Right atrium auricular region (tissue), 2 donors: ENCODE measurements around the gene RAB11B. TPM values are rescaled to one million over a fixed set of nuclear protein-coding genes. Genes with fewer than 3 reads are reported as not detected.
"Not testable (repeated sequence)": the region's sequence is repeated elsewhere in the genome, so short reads cannot be mapped to it uniquely, and the experiment has no call there.

ENCODE experiments used
- DNase-seq: peaks from one replicate; pipeline ENCODE4 v3.0.0-alpha.2; 2019; ENCODE audit warnings: low spot score
- H3K27ac ChIP-seq, 2 donors: fragments of 200-600 bp; sonication (generic); 1 replicate in 1 of 2; 2 replicates in 1 of 2; pipeline ENCODE4 v1.5.1; 2016 to 2019
- H3K27me3 ChIP-seq, 2 donors: fragments of 200-600 bp; sonication (generic); one replicate each; pipeline versions ENCODE4 v1.5.1 to v1.6.0; 2017 to 2019
- H3K36me3 ChIP-seq: fragments of 200-600 bp; sonication (generic); one replicate; pipeline ENCODE4 v1.5.1; 2016
- H3K4me1 ChIP-seq, 2 donors: fragments of 200-600 bp; sonication (generic); one replicate each; pipeline versions ENCODE4 v1.5.1 to v1.6.0; 2017 to 2019
- H3K4me3 ChIP-seq, 2 donors: fragments of 200-600 bp; sonication (generic); 1 replicate in 1 of 2; 2 replicates in 1 of 2; pipeline ENCODE4 v1.5.1; 2017 to 2019; ENCODE audit warnings: mild to moderate bottlenecking in 1 of 2, moderate library complexity in 1 of 2
- H3K9me3 ChIP-seq, 2 donors: fragments of 200-600 bp; sonication (generic); one replicate each; pipeline ENCODE4 v1.5.1; 2019
- total RNA-seq, 2 donors: library from RNA; depleted of rRNA; stranded (reverse); fragments of >200 nt; gene quantifications; one replicate each; pipeline ENCODE4 v1.1.0, GENCODE V29; 2016
- TF ChIP-seq, protein P1 (sequence below), 2 donors: fragments of 200-600 bp; sonication (generic); IDR thresholded peaks; one replicate each; pipeline ENCODE4 v1.5.1; 2019; ENCODE audit warnings: antibody characterized with exemption in 2 of 2

RAB11B gene
- total RNA-seq, 2 donors from 2014 or later, result 51.0 to 66.0 TPM

DNA sequence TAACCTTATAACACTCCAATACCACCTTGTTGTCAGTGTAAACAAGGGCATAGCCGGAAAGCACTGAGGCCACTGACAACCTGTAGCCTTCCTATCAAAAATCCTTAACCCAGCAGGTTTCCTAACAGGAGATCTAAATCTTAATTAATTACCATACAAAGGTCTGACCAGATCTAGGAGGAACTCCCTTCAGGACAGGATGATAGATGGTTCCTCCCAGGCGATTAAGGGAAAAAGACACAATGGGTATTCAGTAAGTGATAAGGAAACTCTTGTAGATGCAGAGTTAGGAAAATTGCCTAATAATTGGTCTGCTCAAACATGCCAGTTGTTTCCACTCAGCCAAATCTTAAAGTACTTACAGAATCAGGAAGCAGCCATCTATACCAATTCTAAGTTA lies 5.1 kb upstream of the RAB11B start:
- H3K36me3 ChIP-seq, H3K27ac ChIP-seq, H3K9me3 ChIP-seq, H3K27me3 ChIP-seq, DNase-seq, H3K4me3 ChIP-seq: not testable (repeated sequence)
- H3K4me1 ChIP-seq, result peaks cover 0 to 11% of the 10 kb centered on the region in 2 donors

DNA sequence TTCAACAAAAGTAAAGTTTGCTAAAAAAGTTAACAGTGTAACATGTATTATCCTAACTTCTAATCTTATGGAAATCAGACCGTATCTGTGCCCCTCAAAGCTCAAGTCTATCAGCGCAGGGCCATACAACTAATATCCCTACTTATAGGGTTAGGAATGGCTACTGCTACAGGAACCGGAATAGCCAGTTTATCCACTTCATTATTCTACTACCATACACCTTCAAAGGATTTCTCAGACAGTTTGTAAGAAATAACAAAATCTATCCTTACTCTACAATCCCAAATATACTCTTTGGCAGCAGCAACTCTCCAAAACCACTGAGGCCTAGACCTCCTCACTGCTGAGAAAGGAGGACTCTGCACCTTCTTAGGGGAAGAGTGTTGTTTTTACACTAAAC lies 4.6 kb upstream of the RAB11B start:
- not testable (repeated sequence) for H3K4me3 ChIP-seq, H3K36me3 ChIP-seq, DNase-seq, H3K27me3 ChIP-seq, H3K27ac ChIP-seq, H3K9me3 ChIP-seq
- peaks cover 0 to 11% of the 10 kb centered on the region in 2 donors for H3K4me1 ChIP-seq

DNA sequence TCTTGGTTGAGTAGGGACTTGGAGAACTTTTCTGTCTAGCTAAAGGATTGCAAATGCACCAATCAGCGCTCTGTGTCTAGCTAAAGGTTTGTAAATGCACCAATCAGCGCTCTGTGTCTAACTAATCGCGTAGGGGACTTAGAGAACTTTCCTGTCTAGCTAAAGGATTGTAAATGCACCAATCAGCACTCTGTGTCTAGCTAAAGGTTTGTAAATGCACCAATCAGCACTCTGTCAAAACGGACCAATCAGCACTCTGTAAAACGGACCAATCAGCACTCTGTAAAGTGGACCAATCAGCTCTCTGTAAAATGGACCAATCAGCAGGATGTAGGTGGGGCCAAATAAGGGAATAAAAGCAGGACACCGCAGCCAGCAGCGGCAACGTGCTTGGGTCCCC lies 3.7 kb upstream of the RAB11B start:
- not testable (repeated sequence) for H3K9me3 ChIP-seq, H3K36me3 ChIP-seq, H3K27me3 ChIP-seq, H3K27ac ChIP-seq, DNase-seq, H3K4me3 ChIP-seq
- H3K4me1 ChIP-seq, result peaks cover 0 to 18% of the 10 kb centered on the region in 2 donors

DNA sequence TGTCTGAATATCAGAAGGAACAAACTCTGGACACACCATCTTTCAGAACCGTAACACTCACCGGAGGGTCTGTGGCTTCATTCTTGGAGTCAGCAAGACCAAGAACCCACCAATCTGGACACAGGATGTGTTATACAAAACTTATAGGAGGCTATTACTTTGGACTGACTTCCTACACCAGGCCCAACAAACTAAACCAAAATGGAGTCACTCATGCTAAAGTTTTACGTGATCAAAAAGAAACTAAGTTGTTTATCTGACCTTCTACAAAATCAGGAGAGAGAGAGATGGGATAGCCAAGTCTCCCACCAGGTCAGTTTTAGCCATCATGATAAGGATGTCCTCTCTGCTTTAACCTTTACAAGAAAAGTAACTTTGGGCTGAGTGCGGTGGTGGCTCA lies 3.2 kb upstream of the RAB11B start:
- Histone ChIP-seq H3K9me3 (no peaks in the 10 kb centered on the region), H3K4me3 (no peak overlapping the region), H3K27ac (no peak overlapping the region), H3K4me1 (peaks cover 0 to 24% of the 10 kb centered on the region in 2 donors), H3K27me3 (no peaks in the 10 kb centered on the region), H3K36me3 (no peaks in the 10 kb centered on the region)
- TF ChIP-seq, protein P1, sequence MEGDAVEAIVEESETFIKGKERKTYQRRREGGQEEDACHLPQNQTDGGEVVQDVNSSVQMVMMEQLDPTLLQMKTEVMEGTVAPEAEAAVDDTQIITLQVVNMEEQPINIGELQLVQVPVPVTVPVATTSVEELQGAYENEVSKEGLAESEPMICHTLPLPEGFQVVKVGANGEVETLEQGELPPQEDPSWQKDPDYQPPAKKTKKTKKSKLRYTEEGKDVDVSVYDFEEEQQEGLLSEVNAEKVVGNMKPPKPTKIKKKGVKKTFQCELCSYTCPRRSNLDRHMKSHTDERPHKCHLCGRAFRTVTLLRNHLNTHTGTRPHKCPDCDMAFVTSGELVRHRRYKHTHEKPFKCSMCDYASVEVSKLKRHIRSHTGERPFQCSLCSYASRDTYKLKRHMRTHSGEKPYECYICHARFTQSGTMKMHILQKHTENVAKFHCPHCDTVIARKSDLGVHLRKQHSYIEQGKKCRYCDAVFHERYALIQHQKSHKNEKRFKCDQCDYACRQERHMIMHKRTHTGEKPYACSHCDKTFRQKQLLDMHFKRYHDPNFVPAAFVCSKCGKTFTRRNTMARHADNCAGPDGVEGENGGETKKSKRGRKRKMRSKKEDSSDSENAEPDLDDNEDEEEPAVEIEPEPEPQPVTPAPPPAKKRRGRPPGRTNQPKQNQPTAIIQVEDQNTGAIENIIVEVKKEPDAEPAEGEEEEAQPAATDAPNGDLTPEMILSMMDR (IDR thresholded peaks at IDR 0.05), result no peak
- DNase-seq, result no peak

DNA sequence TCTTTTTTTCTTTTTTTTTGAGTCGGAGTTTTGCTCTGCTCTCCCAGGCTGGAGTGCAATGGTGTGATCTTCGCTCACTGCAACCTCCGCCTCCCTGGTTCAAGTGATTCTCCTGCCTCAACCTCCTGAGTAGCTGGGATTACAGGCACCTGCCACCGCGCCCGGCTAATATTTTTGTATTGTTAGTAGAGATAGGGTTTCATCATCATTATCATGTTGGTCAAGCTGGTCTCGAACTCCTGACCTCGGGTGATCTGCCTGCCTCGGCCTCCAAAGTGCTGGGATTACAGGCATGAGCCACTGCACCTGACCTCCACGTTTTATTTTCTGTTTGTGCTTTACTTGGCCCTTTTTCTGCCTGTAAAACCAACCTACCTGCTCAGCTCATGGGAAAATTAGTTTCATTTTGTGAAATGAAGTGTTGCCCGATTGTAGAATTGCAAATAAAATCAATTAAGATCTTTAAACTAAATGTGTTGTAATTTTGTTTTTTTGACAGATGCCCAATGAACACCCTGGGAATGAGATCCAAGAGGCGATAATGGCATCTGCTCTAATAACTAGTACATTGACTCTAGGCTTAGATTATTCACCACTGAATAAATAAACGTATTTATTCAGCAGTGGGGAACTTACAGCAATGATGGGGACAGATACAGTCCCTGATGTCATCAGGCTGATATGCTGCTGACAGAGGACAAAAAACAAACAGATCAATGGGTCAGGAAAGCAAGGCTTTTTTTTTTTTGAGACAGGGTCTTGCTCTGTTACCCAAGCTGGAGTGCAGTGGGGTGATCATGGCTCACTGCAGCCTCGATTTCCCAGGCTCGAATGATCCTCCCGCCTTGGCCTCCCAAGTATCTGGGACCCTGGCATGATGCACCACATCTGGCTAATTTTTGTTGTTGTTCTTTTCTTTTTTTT lies 2.2 kb upstream of the RAB11B start:
- Histone ChIP-seq H3K4me1 (peaks cover 0 to 33% of the 10 kb centered on the region in 2 donors), H3K27me3 (no peaks in the 10 kb centered on the region), H3K27ac (peak overlapping the region in 1 of 2 donors; percentile 100), H3K36me3 (no peaks in the 10 kb centered on the region), H3K4me3 (no peak overlapping the region), H3K9me3 (no peaks in the 10 kb centered on the region)
- TF ChIP-seq, protein P1 (IDR thresholded peaks at IDR 0.05), result no peak
- no peak for DNase-seq

DNA sequence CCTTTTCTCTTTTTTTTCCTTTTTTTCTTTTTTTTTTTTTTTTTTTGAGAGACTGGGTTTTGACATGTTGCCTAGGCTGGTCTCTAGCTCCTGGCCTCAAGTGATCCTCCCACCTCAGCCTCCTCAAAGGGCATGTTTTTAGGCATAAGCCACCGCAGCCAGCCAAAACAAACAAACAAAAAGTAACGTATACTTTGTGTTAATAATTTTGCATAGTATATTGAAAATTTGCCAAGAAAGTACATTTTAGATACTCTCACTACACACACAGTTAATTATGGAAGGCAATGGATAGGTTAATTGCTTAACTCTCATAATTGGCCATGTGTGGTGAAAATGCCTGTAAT lies 1.6 kb upstream of the RAB11B start:
- peaks cover 0 to 40% of the 10 kb centered on the region in 2 donors for H3K4me1 ChIP-seq

DNA sequence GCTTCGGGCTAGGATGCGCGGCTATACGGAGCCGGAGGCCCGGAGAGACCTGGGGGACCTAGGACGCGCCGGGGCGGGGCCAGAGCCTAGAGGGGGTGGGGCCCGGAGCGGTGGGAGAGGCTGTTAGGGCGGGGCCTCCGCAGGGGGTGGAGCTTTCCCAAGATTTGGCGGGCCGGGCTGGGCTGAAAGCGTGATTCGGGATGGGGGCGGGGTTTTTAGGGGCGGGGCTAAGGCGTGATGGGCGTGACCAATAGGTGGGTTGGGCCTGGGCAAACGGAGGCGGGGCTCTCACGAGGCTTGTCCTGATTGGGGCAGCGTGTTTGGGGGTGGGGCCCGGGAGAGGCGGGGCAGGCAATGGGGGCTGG lies 439 bp downstream of the RAB11B start:
- peak; percentile 97 for DNase-seq
- peak overlapping the region; percentile 100 for H3K27ac ChIP-seq
- H3K4me1 ChIP-seq, result peaks cover 0 to 56% of the 10 kb centered on the region in 2 donors
- no peaks in the 10 kb centered on the region for H3K27me3 ChIP-seq
- no peaks in the 10 kb centered on the region for H3K9me3 ChIP-seq
- TF ChIP-seq, protein P1 (IDR thresholded peaks at IDR 0.05), result no peak
- peaks cover 2% of the 10 kb centered on the region for H3K36me3 ChIP-seq
- H3K4me3 ChIP-seq, result peak overlapping the region; percentile 90 to 100

More for the DNA sequence above, 1.6 kb upstream of the RAB11B start:
- no peaks in the 10 kb centered on the region for H3K9me3 ChIP-seq
- H3K27ac ChIP-seq, result peak overlapping the region in 1 of 2 donors; percentile 100
- H3K36me3 ChIP-seq, result no peaks in the 10 kb centered on the region
- no peak overlapping the region for H3K4me3 ChIP-seq
- no peak for DNase-seq
- TF ChIP-seq, protein P1 (IDR thresholded peaks at IDR 0.05), result no peak
- no peaks in the 10 kb centered on the region for H3K27me3 ChIP-seq
